Karpas-422 (cell line): ENCODE results near the gene CTIF. TPM values are rescaled to one million over a fixed set of nuclear protein-coding genes. Genes with fewer than 3 reads are reported as not detected.

Experiments
- DNase-seq: peaks from one replicate; pipeline ENCODE4 v3.0.0-alpha.2; 2015
- H2AFZ ChIP-seq: fragments of 200-600 bp; sonication (generic); 2 replicates; pipeline ENCODE4 v1.6.1; 2014; ENCODE audit warnings: antibody characterized with exemption, low read length, mixed read lengths
- H3K27ac ChIP-seq: fragments of 200-600 bp; sonication (generic); 2 replicates; pipeline ENCODE4 v1.5.1; 2014; ENCODE audit warnings: mild to moderate bottlenecking, low read length, moderate library complexity
- H3K27me3 ChIP-seq: fragments of 200-600 bp; sonication (generic); 2 replicates; pipeline ENCODE4 v1.6.1; 2014; ENCODE audit warnings: low read length, mixed read lengths
- H3K36me3 ChIP-seq: fragments of 200-600 bp; sonication (generic); 2 replicates; pipeline ENCODE4 v1.6.1; 2014; ENCODE audit warnings: low read length, mixed read lengths; ENCODE audit not compliant: insufficient read depth
- H3K4me1 ChIP-seq: fragments of 200-600 bp; sonication (generic); 2 replicates; pipeline ENCODE4 v1.6.1; 2014; ENCODE audit warnings: mild to moderate bottlenecking, low read length, mixed read lengths
- H3K4me2 ChIP-seq: fragments of 200-600 bp; sonication (generic); 2 replicates; pipeline ENCODE4 v1.6.1; 2014; ENCODE audit warnings: low read length, low read depth, mild to moderate bottlenecking; ENCODE audit not compliant: poor library complexity, severe bottlenecking
- H3K4me3 ChIP-seq: fragments of 200-600 bp; sonication (generic); 2 replicates; pipeline ENCODE4 v1.5.1; 2014; ENCODE audit warnings: mild to moderate bottlenecking, antibody characterized with exemption, low read length, mixed read lengths
- H3K79me2 ChIP-seq: fragments of 200-600 bp; sonication (generic); 2 replicates; pipeline ENCODE4 v1.6.1; 2014; ENCODE audit warnings: mild to moderate bottlenecking, low read length, mixed read lengths
- H3K9ac ChIP-seq: fragments of 200-600 bp; sonication (generic); 2 replicates; pipeline ENCODE4 v1.6.0; 2014; ENCODE audit warnings: low read length
- H3K9me2 ChIP-seq: fragments of 200-600 bp; sonication (generic), shearing (Covaris generic); replicated peaks from 2 replicates; pipeline ENCODE4 v1.6.0; 2014; ENCODE audit warnings: mild to moderate bottlenecking, low read length, moderate library complexity; ENCODE audit not compliant: insufficient read depth
- H3K9me3 ChIP-seq: fragments of 300-700, 200-600 bp; sonication (generic); 2 replicates; pipeline ENCODE4 v1.6.1; 2014; ENCODE audit warnings: low read length, mixed read lengths
- H4K20me1 ChIP-seq: fragments of 200-600 bp; sonication (generic); 2 replicates; pipeline ENCODE4 v1.6.1; 2014; ENCODE audit warnings: mild to moderate bottlenecking, antibody characterized with exemption, low read length, low read depth; ENCODE audit not compliant: insufficient read depth
- total RNA-seq: library from RNA; depleted of rRNA; stranded (reverse); fragments of >200 nt; shearing (Covaris generic); gene quantifications from 2 replicates; pipeline ENCODE4 v1.2.3, GENCODE V29; 2014; ENCODE audit warnings: low replicate concordance

The CTIF gene
- total RNA-seq, 1 experiment from 2014 or later, result 0.60 TPM

DNA sequence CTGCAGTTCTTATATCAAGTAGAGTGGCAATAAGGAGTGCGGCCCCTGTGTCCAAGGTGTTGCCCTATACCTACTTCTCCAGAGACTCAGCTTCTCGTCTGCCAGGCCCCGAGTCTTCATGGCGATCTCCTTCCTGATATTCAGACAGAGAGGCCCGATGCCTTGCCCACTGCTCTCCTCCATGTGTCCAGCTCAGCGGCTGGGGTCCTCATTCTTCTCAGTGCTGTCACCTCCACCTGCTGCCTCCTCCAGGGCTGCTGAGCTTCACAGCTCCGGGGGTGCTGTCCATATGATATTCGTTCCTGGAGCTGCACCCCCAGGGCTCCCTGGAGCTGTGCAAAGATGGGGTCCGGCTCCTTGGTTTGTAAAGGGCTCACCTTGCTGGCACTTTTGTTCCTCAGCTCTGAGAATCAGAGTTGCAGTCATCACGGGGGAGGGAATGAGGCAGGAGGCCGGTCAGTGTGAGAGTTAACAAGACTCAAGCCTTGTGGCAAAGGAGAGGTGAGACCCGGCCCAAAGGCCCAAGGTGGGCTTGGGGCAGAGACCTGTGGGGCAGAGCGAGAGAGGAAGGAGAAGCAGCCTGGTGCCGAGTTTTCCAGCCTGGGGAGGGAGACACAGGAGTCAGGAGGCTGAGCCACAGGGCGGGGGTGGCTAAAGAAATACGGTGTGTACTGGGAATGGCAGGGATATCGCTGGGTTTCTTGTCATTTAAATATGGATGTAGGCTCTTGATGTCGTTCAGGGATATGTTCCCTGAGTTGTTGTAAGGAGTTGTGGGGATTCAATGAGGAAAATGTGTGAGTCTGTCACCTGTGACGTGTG is 120.6 kb downstream of the CTIF start:
- H3K27me3 ChIP-seq, result no peaks in the 10 kb centered on the region
- DNase-seq, result no peak
- H4K20me1 ChIP-seq, result no peaks in the 10 kb centered on the region
- H2AFZ ChIP-seq, result no peak overlapping the region
- no peaks in the 10 kb centered on the region for H3K9me2 ChIP-seq
- H3K27ac ChIP-seq, result no peak overlapping the region
- H3K4me2 ChIP-seq, result no peak overlapping the region
- no peak overlapping the region for H3K4me3 ChIP-seq
- H3K79me2 ChIP-seq, result no peaks in the 10 kb centered on the region
- H3K9me3 ChIP-seq, result no peaks in the 10 kb centered on the region
- peaks cover 29% of the 10 kb centered on the region for H3K4me1 ChIP-seq
- no peak overlapping the region for H3K9ac ChIP-seq
- H3K36me3 ChIP-seq, result no peaks in the 10 kb centered on the region

GRCh38 chr18:48660346-48661228 is 121.8 kb downstream of the CTIF start:
- H3K4me3 ChIP-seq, result no peak overlapping the region
- no peaks in the 10 kb centered on the region for H3K9me2 ChIP-seq
- no peak overlapping the region for H3K9ac ChIP-seq
- peaks cover 2% of the 10 kb centered on the region; the same call in 1 of the 2 replicates for H3K36me3 ChIP-seq
- no peak overlapping the region for H3K27ac ChIP-seq
- peak; percentile 19 for DNase-seq
- H3K79me2 ChIP-seq, result no peaks in the 10 kb centered on the region
- H3K9me3 ChIP-seq, result peaks cover 3% of the 10 kb centered on the region
- no peak overlapping the region for H3K4me2 ChIP-seq
- no peaks in the 10 kb centered on the region for H4K20me1 ChIP-seq
- no peaks in the 10 kb centered on the region for H3K27me3 ChIP-seq
- H2AFZ ChIP-seq, result no peak overlapping the region
- peaks cover 29% of the 10 kb centered on the region for H3K4me1 ChIP-seq

DNA sequence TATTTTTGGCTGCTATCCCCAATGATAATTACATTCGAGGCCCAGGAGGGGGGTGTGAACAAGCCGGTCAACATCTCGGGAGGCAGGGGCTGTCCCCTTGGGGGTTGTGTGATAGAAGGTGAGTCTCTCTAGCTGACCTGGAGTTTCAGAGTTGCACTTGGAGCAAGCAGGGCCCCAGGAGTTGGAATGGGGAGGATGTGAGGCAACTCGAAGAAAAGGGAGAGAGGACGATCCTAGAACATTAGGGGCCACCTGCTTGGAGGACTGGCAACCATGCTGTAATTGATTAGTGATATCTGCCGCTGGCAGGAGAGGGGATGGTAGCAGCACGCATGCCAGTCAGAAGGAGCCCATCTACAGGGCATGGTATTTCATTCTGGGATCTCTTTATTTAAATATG is 122.6 kb downstream of the CTIF start:
- H3K4me2 ChIP-seq, result peak overlapping the region; percentile 47

GRCh38 chr18:48662011-48662661 is 123.3 kb downstream of the CTIF start:
- H3K79me2 ChIP-seq, result no peaks in the 10 kb centered on the region
- no peaks in the 10 kb centered on the region for H3K9me2 ChIP-seq
- no peaks in the 10 kb centered on the region for H4K20me1 ChIP-seq
- H3K27ac ChIP-seq, result peak overlapping the region; percentile 38; the same call in 1 of the 2 replicates
- H2AFZ ChIP-seq, result peak overlapping the region; percentile 38
- peaks cover 41% of the 10 kb centered on the region for H3K4me1 ChIP-seq
- H3K4me2 ChIP-seq, result peak overlapping the region; percentile 47
- H3K36me3 ChIP-seq, result peaks cover 3% of the 10 kb centered on the region; the same call in 1 of the 2 replicates
- H3K9me3 ChIP-seq, result peaks cover 5% of the 10 kb centered on the region
- H3K9ac ChIP-seq, result peak overlapping the region; percentile 54
- H3K27me3 ChIP-seq, result no peaks in the 10 kb centered on the region
- peak overlapping the region; percentile 35; the same call in 1 of the 2 replicates for H3K4me3 ChIP-seq
- peak; percentile 80 for DNase-seq

More for the DNA sequence above, 122.6 kb downstream of the CTIF start:
- DNase-seq, result peak; percentile 33
- H4K20me1 ChIP-seq, result no peaks in the 10 kb centered on the region
- H3K4me3 ChIP-seq, result no peak overlapping the region
- H3K79me2 ChIP-seq, result no peaks in the 10 kb centered on the region
- H3K36me3 ChIP-seq, result peaks cover 3% of the 10 kb centered on the region; the same call in 1 of the 2 replicates
- H3K9me3 ChIP-seq, result peaks cover 5% of the 10 kb centered on the region
- H2AFZ ChIP-seq, result no peak overlapping the region
- H3K27ac ChIP-seq, result no peak overlapping the region
- H3K27me3 ChIP-seq, result no peaks in the 10 kb centered on the region
- peak overlapping the region; percentile 54; the same call in 1 of the 2 replicates for H3K9ac ChIP-seq
- H3K9me2 ChIP-seq, result no peaks in the 10 kb centered on the region
- peaks cover 34% of the 10 kb centered on the region for H3K4me1 ChIP-seq

DNA sequence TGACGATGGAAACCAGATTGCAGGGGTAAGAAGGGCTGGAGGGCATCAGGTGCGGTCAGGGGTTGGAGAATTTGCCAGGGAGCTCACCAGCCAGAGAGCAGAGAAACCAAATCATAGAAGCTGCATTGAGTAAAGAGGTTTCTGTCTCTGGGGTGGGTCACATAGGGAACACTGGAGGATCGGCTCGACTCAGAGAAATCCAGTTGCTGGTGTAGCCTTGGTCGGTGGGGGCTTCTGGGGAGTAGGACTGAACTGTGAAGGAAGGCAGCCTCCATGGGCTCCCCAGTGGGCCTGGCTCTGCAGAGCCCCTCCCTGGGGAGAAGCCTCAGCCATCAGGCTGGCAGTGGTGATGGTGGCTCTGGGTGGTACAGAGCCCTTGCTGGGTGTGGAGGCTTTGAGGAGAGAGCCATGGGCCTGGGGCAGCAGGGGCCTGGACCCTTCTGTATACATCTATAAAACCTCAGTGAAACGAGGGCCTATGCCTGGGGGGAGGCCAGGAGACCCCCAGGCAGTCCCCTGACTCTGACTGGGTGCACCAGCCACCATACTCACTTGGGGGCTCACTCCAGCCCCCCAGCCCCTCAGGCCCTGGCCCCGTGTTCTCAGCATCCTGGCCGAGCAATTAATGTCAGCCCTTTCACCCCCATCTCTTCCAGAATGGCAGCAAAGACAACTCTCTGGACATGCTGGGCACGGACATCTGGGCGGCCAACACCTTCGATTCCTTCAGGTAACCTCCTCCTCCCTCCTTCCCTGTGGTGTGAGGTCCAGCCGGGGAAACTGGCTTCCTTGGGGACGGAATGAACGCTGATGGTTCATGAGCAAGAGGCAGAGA is 124.5 kb downstream of the CTIF start:
- no peaks in the 10 kb centered on the region for H3K27me3 ChIP-seq
- H3K4me3 ChIP-seq, result no peak overlapping the region
- peaks cover 53% of the 10 kb centered on the region for H3K4me1 ChIP-seq
- H3K4me2 ChIP-seq, result peak overlapping the region; percentile 47
- H4K20me1 ChIP-seq, result no peaks in the 10 kb centered on the region
- peak overlapping the region; percentile 54; the same call in 1 of the 2 replicates for H3K9ac ChIP-seq
- no peaks in the 10 kb centered on the region for H3K9me2 ChIP-seq
- no peaks in the 10 kb centered on the region for H3K79me2 ChIP-seq
- DNase-seq, result no peak
- H3K27ac ChIP-seq, result no peak overlapping the region
- peaks cover 5% of the 10 kb centered on the region for H3K9me3 ChIP-seq
- peaks cover 3% of the 10 kb centered on the region; the same call in 1 of the 2 replicates for H3K36me3 ChIP-seq
- H2AFZ ChIP-seq, result no peak overlapping the region

DNA sequence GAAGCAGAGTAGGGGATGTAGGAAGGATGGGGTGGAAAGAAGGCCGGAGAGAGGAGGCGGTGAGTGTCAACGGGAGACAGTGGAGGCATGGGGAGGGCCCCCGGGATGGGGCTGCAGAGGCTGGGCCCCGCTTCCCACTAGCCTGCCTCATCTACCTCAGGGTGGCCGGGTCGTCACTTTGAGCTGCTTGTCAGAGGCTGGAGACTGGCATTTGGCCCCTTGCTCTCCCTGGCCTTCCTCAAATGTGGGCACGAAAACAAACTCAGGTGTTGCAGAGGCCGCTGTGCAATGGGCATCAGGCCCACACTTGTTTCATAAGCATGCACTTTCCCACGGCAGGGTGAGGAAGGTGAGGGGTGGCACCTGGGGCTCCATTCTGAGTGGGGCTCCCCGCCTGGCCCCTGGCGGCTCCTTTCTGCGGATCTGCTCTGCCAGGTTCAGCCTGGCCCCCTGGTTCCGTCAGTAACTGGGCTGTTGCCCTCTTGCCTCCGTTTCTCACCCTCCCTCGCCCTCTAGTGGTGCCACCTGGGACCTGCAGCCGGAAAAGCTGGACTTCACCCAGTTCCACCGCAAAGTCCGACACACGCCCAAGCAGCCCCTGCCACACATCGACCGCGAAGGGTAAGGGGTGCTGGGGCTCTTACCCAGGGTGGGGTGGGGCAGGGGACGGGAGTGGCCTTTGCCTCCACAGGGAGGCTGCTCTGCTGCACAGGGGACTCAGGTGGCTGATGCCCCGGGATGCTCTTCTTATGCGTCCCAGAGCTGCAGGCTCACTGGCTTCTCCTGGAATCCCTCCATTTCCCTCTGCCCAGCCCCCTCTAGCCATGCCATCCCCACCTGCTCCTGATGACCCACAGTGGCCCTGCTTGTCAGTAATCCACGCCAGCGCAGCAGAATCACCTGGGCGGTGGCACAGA is 125.4 kb downstream of the CTIF start:
- peak; percentile 85 for DNase-seq
- Histone ChIP-seq H3K9me3 (peaks cover 5% of the 10 kb centered on the region), H3K36me3 (peaks cover 3% of the 10 kb centered on the region; the same call in 1 of the 2 replicates)

DNA sequence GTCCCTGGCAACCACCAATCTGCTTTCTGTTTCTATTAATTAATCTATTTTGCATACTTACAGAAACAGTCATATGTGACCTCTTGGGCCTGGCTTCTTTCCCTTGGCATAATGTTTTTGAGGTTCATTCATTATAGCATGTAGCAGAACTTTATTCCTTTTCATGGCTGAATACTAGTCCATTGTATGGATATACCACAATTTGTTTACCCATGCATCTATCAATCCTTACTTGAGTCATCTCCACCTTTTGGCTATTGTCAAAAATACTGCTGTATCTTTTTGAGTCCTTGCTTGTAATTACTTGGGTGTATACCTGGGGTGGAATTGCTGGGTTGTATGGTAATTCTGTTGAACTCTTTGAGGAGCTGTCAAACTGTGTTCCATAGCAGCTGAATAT is 126.8 kb downstream of the CTIF start:
- Histone ChIP-seq H3K36me3 (peaks cover 3% of the 10 kb centered on the region; the same call in 1 of the 2 replicates), H3K27me3 (no peaks in the 10 kb centered on the region), H2AFZ (no peak overlapping the region), H3K9me3 (peaks cover 5% of the 10 kb centered on the region), H3K4me2 (no peak overlapping the region), H3K27ac (no peak overlapping the region), H3K4me3 (no peak overlapping the region), H3K79me2 (no peaks in the 10 kb centered on the region), H3K4me1 (peaks cover 73% of the 10 kb centered on the region), H3K9me2 (no peaks in the 10 kb centered on the region), H4K20me1 (no peaks in the 10 kb centered on the region), H3K9ac (no peak overlapping the region)
- DNase-seq, result no peak

More for the DNA sequence above, 125.4 kb downstream of the CTIF start:
- Histone ChIP-seq H3K27ac (no peak overlapping the region), H3K27me3 (no peaks in the 10 kb centered on the region), H3K9ac (no peak overlapping the region), H4K20me1 (no peaks in the 10 kb centered on the region), H3K79me2 (no peaks in the 10 kb centered on the region), H3K9me2 (no peaks in the 10 kb centered on the region), H3K4me2 (no peak overlapping the region), H3K4me3 (no peak overlapping the region), H2AFZ (no peak overlapping the region), H3K4me1 (peaks cover 62% of the 10 kb centered on the region)
